DMS53 treated with DMSO at 0.1 percent for 48 hours (cell line): ENCODE data around the gene TNFRSF25.
A peak's percentile ranks its signal among the peaks of the same experiment; 100 is the strongest.

Source experiments
- DNase-seq: peaks from one replicate; lab custom pipeline; 2025; ENCODE audit not compliant: unreplicated experiment; lab: John Stamatoyannopoulos, UW

Gene TNFRSF25, protein sequence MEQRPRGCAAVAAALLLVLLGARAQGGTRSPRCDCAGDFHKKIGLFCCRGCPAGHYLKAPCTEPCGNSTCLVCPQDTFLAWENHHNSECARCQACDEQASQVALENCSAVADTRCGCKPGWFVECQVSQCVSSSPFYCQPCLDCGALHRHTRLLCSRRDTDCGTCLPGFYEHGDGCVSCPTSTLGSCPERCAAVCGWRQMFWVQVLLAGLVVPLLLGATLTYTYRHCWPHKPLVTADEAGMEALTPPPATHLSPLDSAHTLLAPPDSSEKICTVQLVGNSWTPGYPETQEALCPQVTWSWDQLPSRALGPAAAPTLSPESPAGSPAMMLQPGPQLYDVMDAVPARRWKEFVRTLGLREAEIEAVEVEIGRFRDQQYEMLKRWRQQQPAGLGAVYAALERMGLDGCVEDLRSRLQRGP

DNA sequence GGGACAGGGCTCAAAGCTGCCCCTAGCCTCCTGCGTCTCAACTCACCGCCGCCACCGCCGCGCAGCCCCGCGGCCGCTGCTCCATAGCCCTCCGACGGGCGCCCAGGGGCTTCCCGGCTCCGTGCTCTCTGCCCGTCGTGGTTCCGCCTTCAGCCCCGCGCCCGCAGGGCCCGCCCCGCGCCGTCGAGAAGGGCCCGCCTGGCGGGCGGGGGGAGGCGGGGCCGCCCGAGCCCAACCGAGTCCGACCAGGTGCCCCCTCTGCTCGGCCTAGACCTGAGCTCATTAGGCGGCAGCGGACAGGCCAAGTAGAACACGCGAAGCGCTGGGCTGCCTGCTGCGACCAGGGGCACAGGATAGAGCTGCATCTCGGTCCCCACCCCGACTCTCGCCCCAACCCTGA, at the start of gene TNFRSF25:
TSS of gene TNFRSF25 (minus strand) at position 151 of the 400 bp plus-strand sequence. CDS start at position 85, 66 bp downstream.
- DNase-seq, result peak; percentile 50

DNA sequence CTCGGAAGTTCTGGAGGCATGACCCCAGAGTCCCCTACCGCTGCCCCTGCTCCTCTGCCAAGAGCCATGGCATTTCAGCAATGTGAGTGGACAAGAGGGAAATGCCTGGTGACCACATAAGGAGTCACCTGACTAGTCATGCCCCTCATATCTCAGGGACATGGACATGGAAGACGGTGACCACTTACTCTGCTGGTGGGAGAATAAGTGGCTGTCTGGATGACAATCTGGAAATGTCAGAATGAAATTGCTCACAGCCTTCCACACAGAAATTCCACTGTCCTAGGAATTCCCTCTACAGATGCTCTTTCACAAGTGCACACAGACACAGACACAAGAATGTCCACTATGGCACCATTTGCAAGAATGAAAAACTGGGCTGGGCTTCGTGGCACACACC, 49.8 kb upstream of the TNFRSF25 start:
- DNase-seq, result no peak

DNA sequence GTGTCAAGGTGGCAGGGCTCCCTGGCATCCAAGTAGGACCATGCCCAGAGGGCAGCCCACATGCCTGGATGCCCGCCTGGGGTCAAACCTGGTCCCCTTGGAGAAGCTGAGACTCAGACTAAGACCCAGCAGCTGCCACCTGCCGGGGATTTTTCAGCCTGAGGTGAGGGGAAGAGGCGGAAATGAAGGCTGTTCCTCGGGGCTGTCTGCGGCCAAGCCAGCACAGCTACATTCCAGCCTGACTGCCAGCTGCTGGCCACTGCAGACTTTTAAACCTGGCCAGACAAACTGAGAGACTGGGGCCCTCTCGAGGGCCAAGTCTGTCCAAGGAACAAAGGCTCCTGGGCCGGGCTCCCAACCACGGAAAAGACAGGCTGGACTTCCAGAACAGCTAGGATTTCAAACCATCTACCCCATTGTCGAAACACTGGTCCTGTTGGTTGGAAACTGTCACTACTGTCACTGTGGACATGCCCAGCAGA, 47.4 kb upstream of the TNFRSF25 start:
- no peak for DNase-seq

DNA sequence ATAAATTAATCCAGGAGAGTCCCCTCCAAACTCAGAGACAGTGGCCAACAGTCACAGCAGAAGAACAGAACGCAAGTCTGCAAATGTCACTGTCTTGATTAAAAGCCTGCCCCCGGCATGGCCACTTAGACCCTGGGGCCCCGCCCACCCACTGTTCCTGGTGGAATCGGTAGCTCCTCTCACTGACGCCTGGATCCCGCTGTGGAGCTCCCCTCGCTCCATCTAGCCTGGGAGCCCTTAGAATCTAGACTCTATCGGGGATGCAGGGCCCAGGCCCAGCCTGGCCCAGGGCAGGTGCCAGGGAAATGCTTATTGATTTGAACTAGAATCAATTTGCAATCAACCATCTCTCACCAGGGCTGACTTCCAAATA, 46.9 kb upstream of the TNFRSF25 start:
- DNase-seq, result no peak

DNA sequence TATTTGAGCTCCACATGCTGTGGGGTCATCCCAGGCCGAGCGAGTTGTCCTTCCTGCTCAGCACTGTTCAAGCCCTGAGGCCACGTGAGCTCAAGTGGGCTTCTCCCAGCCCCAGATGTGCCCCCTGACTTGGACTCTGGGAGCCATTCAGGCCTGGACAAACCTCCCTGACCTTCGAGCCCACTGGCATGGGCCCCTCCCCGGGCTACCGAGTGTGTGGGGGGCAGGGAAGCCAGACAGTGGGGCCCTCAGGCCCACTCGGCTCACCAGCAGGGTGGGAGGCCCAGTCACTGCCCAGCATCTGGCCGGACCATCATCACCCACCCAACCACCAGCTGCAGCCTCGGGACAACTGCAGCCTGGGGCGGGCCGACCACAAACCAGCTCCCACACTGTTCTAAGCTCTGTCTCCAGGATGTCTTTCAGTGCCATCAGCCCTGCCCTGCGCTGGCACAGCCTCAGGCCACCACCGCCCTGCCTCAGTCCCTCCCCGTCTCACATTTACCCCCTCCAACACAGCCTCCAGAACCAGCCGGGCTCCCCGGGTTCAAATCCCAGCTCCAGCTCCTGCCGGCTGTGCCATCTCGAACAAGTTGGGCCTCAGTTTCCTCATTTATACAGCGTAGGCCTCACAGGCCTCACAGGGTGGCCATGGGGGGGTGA, 46.4 kb upstream of the TNFRSF25 start:
- DNase-seq, result no peak

DNA sequence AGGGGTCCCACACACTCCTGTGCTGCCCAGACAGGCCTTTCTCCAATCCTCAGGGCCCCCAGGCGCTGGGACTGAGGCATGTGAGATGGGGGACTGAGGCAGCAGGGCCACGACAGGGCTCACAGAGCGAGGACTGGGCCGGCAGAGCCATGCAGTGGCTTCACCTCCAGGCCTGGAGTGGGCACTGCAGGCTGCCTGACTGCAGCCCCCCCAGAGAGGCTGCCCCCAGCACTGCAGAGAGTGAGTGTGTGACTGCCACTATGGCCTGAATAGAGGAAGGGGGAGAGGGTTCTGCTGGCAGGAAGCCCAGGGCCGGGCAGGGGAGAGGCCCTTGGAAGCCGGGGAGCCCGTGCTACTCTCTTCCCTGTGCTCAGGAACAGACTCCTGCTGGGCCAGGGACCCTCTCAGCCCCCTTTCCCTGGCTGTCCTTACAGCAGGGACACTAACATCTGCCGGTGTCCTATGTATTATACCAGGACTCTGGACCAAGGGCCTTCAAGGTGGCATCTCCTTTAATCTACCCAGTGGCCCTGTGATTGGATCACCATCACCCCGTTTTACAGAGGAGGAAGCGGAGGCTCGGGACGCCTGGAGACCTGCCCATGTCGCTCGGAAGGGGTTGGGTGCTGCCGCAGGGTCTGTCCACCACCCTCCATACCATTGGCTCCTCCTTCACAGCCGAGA, 45.7 kb upstream of the TNFRSF25 start:
- no peak for DNase-seq

DNA sequence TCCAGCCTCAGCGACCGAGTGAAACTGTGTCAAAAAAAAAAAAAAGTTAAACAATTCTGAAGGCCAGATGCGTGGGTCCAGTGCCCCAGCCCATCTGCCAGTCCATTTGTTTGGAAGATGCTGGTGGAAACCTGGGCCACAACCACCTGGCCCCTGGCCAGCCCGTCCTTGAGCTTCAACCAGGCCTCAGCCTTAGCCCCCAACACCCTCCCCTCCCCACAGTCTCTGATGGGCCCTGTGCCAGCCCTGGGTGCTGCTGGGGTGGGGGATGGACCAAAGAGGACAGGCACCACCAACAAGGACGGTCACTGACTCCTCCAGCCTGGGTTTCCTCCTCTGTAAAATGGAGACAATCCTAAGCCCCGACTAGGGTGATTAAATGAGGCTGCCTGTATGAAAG, 45.1 kb upstream of the TNFRSF25 start:
- no peak for DNase-seq

DNA sequence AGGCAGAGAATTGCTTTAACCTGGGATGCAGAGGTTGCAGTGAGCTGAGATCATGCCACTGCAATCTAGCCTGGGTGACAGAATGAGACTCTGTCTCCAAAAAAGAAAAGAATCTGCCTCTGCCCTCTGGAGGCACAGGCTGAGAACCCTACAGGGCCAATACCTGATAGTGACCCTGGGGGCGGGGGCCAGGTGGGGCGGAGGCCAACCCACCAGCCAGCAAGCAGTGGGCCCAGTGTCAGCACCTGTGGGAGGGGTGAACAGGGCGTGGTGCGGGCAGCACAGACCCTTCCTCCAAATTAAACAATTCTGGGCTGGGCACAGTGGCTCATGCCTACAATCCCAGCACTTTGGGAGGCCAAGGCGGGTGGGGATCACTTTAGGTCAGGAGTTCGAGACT, 44.5 kb upstream of the TNFRSF25 start:
- no peak for DNase-seq

DNA sequence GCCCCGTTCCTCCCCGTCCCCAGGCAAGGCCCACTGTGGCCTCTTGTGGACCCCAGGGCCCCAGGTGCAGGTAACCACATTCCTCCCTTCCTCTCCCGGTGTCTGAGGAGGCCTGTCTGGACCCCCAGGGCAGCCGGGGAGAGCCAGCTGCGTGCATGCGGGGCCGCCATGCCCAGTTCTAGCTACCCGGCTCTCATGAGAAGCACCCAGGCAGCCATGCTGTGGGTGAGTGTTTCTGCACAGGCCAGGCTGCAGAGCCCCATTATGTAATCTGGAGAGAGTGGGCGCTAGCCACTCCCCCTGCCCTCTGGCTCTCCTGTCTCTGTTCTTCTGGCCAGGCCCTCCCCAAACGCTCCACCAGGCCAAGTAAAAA, 43.9 kb upstream of the TNFRSF25 start:
- DNase-seq, result no peak

DNA sequence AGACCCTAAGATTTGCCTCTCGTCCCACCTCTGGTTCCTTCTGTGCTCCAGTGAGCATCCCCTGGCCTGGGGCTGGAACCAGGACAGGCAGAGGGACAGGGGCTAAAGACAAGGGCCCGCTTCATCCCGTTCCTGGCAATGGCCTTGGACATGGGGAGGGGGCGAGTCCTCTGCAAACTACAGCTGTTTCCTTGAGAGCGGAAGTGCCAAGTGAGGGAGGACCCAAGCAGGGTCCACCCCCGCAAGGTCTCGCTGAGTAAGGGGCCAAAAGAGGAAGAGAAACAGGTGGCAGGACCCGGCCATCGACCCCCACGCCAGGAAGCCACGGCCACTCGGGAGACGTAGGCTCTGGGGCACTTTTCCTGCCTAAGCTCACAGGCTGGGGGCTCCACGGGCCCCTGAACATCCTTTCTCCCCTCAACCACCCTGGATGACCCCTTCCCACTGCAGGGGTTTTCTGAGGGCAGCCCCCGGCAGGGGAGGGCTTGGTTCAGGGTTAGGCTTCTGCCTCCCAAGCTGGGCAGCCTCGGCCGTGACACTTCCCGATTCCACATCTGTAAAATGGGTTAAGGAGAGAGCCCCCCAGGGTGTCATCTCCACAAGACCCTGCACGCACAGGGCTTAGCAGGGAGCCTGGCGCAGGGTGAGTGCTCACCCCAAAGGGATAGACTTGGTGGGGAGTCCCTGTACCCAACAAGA, 43.4 kb upstream of the TNFRSF25 start:
- DNase-seq, result no peak

DNA sequence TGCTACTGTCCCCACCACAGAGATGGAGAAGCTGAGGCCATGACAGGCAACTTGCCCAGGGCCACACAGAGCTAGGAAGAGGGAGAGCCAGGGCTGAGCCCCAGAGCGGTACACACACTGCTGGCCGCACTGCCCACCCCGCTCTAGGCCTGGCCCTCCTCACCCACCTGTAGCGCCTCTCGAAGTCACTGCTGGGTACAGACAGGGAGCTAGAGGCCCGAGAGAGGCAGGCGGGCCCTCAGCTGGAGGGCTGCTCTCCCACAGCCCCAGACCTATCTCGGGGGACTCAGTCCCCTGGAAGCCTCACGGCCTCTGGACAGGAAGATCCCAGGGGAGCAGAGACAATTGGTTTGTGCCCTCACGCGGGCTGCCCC, 42.8 kb upstream of the TNFRSF25 start:
- DNase-seq, result no peak

DNA sequence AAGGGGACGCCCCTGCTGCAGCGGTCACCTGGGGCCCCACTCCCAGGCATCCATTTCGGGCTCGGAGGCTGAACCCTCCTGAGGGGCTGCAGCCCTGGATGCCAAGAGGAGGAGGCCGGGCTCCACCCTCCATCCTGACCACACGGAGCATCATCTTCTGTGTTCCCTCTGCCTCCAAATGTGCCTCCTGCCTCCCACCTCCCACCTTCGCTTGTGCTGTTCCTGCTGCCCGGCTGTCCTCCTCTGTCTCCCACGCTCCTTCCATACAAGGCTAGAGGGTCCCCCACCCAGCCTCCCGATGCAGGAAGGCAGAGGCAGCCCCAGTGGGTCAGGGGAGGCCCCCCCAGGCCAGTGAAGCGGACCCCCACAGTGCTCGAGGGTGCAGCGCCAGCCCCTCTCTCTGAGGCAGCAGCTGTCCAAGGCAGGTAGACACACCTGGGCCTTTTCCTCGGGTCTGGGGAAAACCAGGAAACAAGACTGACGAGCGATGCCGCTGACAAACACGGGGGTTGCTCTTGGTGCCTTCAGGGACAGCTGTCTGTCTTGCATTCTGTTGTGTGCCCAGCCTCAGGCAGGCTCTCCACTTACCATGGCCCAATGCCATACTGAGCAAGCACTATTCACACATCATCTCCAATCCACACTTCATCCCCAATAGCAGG, 42.3 kb upstream of the TNFRSF25 start:
- DNase-seq, result no peak

DNA sequence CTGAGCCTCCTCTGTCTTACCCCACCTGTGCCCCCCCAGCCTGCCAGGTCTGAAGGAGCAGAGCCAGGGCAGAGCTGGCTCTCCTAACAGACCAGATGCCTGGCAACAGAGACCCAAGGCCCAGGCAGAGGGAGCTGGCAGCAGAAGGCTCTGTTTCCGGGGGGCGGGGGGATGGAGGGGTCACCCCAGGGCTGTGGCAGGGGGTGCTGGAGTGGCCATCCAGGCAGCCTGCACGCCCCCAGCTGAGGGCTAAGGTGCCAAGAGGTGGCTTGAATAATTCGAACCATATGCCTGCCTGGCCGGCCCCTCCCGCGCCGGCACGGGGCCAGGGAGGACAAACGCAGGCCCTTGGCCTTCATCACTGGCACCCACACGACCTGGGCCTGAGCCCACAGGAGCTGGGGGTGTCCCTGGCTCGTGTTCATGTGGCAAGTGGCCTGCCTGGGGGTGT, 41.5 kb upstream of the TNFRSF25 start:
- DNase-seq, result no peak

DNA sequence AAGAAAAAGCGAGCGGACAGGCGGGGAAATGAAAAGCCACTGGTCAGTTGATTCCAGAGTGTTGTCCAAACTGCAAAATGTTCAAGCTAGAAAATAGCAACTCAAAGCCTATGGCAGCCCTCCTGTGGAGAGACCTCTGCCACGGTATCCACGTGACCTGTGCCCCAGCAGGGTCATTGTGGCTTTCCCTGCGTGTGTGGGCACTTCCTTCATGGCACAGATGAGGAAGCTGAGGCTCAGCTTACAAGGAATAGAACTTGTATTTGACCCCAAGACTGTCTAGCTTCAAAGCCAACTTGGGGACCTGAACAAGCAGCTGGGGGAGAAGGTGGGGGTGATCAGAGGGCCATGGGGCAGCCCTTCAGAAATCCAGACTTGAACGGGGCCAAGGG, 41.1 kb upstream of the TNFRSF25 start:
- no peak for DNase-seq

DNA sequence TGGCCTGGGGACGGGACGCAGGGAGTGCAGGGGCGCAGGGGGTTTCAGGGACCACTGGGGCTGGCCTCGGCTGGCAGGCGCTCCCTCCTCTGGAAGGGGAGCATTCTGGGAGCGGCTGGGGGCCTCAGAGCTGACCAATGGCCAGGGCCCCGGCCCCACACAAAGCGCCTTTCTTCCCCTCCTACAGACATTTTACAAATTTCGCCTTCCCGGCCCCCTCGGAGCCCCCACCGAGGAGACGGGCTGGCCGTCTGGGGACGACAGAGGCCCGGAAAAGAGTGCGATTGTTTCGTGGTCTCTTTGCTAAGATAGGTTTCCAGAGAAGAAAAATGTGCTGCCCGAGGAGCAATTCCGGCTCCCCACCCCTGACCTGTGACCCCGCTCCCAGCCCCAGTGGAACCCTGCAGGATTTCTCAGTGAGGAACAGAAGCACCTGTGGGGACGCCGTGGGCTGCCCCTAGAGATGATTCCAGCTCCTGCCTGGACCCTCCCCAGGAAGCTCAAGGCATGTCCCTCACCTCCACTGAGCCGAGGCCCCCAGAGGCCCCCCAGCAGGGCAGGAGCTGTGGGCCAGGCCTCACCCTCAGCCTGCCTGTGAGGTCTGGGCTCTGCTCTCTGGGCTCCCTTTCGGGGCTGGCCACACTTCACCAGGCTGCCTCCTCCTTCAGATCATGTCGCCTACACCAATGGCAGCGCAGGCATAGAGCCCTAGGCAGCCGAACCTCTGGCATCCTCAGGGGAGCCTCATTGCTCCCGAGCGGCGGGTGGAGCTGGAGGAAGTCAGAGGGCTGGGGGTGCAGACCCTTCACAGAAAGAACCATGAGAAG, 40.5 kb upstream of the TNFRSF25 start:
- no peak for DNase-seq

DNA sequence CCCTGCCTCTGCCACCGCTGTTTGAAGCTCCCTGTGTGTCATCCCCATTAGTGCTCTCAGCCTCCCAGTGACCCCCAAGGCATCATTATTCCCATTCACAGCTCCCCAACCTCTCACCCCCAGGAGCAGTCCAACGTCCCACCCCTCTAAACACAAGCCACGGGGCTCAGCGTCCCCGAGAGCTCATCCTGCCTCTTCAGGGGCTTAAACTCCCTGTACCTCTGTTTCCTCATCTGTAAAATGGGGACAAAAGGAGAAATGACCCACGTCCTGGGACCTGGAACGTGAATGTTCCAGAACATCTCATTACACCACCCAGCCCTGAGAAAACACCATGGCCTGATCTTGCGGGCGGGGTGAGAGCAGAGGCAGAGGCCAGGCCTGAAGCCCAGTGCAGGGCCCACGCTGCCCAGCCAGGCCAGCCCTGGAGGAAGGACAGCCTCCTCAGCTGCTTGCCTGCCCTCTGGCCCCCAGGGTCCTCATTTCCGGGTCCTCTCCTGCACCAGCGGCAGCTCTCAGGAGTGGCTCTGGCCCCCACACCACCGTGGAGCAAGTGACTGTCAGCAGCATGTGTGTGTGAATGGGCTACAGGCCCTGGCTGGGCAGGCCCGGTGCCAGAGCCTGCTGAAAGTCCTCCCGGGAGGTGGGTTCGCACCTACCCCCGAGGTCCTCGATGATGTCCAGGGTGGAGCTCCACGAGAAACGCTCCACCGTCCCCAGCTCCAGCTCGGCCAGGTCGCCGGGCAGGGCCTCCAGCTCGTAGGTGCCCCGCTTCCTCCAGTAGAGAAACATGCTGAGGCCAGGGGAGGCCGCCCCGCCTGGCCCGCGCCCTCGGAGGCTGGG, 39.6 kb upstream of the TNFRSF25 start:
- no peak for DNase-seq

DNA sequence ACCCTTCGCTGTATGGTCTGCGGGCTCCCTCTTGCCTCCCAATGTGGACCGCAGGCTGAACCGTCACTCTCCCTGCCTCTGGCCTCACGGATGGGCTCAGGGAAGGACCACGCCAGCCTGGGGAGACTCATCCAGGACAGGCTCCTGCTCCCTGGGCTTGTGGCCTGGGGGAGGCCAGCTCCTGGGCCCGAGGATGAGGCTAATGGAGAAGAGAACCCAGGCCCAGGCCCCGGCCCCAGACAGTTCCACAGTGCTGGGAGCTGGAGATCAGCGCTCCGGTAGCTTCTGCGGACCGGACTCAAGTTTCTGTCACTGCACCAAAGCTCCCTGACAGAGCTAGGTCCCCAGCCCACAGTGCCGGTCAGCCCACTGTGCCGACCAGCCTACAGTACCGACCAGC, 38.9 kb upstream of the TNFRSF25 start:
- DNase-seq, result no peak

DNA sequence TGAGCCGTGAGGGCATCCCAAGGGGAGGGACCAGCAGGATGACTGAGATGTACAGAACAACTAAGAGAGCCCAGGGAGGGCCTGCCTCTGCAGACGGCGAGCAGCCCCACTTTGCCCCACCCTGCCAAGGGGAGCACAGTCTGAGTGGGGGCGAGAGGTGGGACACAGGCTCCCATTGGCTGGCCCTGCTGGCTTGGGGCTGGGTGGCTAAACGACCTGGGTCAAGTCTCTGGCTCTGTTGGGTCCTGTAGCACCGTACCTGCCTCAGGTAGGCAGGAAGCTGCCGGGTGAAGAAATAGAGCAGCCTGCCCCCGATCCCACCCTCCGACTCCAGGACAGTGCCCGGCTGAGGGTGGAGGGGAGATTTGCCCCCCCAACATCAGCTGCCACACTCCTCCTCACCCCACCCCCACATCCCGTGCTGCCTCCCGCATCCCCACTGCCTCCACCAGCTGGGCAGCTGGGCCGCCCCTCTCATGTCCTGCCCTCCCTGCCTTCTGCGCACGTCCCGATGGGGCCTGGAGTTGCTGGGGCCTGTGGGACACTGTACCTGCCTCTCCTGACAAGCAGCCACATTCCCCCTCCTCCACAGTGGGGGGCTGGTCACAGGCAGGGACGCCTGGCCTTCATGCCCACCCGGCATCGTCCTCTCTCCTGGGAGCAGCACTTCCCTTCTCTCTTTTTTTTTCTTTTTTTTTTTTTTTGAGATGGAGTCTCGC, 38.1 kb upstream of the TNFRSF25 start:
- no peak for DNase-seq
